Daoy (cell line): ENCODE measurements around the gene ARCN1. TPM values are rescaled to one million over a fixed set of nuclear protein-coding genes. Genes with fewer than 3 reads are reported as not detected.
A peak's percentile ranks its signal among the peaks of the same experiment; 100 is the strongest.
"Not testable (repeated sequence)": the region's sequence is repeated elsewhere in the genome, so short reads cannot be mapped to it uniquely, and the experiment has no call there.

Source experiments
- DNase-seq: peaks from one replicate; pipeline ENCODE4 v3.0.0-alpha.2; 2015; ENCODE audit warnings: low read depth
- total RNA-seq: library from RNA; depleted of rRNA; stranded (reverse); fragments of >200 nt; shearing (Covaris generic); gene quantifications from 2 replicates; pipeline ENCODE4 v1.2.3, GENCODE V29; 2014

The ARCN1 gene
- total RNA-seq, 1 experiment from 2014 or later = 135 TPM

DNA sequence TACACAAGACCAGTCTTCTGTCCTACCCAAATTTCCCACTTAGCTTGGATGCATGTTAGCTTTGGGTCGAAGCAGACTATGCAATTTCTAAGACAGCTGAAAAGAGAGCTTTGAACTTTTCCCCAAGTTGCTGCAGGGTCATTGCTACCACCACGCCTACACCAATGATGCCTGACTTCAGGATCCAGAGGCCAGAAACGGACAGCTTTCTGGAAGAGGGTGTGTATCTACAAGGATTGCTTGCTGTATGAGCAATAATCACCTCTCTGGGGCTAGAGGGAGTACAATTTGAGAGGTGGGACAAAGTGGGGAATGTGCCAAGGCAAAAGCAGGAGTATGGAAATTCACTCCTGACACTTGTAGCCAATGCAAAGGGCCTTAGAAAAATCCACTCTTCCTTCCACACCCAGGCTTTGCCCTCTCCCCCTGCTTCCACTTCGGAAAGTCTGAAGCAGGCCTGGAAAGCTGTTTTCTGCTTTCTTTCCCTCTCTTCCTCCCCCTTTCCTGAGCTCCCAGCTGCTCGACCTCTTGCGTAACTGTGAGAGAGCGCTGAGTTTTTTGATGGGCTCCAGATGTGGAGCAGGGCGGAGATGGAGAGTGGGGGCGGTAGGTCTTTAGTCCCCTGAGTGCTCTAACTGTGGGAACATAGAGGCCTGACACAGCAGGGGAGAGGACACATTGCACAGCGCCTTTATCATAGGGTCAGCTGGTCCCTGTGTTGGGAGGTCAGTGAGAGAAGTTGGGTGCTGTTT lies 33.1 kb downstream of the ARCN1 start:
- peak; percentile 51 for DNase-seq

DNA sequence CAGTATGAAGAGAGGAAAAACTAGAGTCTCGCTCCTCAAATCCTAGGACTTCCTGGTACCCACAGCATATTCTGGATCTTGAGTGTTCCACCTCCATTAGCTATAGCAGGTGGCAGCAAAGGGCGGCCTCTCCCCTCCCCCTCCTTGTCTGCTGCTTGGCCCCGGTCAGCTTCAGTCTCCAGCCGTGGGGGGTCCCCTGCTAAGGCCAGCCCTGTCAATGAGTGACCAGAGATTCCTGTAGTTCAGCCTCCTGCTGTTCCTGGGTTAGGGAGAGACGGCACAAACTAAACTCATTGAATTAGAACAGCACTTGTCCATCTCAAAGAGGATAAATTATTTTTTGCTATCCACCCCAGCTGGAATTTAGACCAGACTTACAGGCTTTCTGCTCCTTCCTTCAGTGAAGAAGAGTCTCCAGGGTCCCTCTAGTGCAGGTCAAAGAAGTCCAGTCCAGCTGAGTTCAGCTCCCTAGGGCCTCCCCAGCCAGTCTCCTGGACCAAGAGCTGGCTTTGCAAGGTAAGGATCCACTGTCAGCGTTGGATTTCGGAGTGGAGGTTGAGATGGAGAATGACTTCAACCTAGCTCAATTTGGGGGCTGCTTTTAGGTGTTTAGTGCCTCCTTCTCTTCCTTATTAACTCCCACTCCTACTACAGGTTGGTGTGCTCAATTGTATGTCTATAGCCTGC lies 34.1 kb downstream of the ARCN1 start:
- no peak for DNase-seq

GRCh38 chr11:118606844-118607228 lies 34.6 kb downstream of the ARCN1 start:
- no peak for DNase-seq

DNA sequence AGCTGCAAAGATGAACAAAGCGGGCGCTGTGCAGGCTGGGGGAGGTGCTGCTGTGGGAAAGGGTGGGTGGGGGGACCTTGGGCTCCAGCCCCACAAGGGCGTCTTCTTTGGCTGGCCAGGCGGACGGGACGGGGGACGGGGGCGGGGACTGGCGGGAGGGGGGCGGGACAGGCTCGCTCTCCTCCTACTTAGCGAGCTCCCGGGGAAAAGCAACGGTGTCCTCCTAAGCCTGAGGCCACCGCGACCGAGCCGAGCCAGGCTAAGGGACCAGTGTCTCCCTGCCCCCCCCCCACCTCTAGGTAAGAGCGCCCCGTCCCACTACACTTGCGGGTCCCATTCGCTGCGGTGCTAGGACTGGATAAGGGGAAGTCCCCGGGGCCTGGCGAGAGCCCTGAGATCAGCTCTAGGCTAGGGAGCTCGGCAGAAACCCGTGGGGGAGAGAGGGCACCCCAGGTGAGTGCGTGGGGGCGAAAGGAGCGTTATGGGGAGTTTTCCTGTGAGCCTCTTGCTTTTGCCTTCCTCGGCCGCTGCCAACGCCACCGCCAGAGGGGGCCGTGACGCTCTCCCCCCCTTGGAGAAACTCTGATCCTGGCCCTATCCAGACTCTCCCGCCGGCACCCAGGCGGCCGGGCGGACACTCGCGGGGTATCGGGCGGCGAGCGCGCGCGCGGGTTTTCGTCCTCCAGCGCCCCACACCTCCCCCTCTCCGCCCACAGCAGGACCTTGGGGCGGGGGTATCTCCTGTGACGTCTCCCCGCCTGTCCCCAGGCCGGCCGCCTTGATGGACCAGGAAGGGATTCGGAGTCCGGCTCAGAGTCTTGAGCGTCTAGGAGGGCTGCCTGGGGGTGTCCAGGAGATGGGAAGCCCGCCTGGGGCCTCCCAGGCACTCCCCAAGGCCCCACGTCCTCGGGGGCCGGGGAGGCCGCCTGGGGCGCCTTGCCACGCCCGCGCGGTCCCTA lies 35.5 kb downstream of the ARCN1 start, which contains the start of gene PHLDB1:
Gene PHLDB1, plus strand, starts transcription at position 215 of the 959 bp plus-strand sequence. CDS start 6,222 bp downstream, outside the sequence.
- DNase-seq = peak; percentile 76

DNA sequence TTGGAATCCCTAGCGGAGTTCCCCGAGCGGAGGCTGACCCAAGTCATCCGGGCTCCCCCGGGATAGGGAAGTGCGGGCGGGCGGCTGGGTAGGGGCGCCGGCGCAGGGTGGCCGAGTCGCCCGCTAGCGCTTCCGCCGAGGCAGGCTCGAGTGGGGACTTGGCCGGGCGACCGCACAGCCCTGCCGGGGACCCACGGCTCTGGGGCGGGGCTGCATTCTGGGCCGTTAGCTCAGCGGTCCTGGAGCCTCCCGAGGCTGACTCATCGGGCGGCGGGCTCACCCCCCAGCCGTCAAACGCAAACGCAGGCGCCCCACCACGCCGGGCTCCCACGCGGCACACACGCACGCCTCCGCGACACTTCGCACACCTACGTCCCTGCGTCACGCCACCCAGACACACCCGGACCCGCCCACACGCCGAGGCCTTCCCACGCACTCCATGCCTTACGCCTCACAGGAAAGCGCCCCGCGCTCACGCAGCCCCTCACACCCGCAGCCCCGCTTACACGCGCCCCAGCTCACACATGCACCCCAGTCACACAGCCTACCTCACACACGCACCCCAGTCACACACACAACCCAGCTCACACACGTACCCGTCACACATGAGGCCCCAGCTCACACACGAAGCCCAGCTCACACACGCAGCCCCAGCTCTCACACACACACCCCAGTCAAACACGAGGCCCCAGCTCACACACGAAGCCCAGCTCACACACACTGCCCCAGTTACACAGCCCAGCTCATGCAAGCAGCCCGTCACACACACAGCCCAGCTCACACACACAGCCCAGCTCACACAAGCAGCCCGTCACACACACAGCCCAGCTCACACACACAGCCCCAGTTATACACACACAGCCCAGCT lies 36.4 kb downstream of the ARCN1 start:
- peak; percentile 83 for DNase-seq

DNA sequence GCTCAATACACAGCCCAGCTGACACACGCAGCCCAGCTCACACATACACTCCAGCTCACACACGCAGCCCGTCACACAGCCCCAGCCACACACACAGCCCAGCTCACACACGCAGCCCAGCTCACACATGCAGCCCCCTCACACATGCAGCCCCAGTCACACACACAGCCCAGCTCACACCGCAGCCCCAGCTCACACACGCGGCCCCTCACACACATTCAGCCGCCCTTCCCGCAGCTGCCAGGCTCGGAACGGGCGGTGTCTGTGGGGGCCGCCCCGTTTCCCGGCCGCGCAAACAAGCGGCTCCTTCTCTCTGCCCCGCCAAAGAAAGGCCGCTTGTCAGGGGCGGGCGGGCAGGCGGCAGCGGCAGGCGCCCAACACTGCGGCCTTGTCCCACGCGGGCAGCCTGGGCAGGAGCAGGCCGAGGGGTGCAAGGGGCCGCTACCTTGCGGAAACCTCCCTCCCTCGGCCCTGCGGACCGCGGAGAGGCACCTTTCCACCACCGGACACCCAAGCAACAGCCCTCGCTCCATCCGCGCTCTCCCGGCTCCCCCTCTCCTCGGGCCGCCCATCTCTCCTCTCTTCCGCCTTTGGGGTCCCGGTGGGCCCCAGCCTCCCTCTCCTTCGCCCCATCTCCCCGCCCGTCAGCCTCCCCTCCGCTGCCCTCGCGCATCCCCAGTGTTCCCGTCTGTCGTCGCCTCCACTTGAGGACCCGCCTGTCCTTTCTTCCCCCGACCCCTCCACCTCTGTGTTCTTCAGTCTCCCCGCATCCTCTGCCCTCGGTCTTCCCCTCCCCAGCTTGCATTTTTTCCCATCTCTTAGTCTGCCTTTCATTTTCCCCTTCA lies 37.4 kb downstream of the ARCN1 start:
- DNase-seq = no peak

DNA sequence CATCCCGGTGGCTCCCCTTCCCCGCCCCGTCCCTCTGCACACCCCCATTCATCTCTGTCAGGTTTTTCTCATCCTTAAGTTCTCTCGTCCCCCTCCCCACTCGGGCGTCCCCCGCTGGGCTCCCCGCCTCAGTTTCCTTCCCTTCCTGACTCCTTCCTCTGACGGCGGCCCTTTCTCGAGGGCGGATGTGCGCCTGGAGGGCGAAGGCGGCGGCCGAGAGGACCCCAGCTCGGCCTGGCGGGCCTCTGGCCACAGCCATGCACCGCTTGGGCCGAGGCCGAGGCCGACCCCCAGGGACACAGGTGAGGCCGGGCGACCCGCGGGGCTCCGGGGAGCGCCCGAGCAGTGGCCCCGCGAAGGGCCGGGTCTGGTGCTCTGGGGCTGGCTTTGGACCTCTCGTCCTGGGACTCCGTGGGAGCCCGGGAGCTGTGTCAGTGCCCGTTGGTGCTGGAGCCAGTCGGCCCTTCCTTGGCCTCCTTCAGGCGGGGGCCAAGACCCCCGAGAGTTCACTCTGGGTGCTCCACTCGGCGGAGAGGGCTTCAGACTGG lies 38.1 kb downstream of the ARCN1 start:
- no peak for DNase-seq

GRCh38 chr11:118610773-118611432 lies 38.7 kb downstream of the ARCN1 start:
- DNase-seq = peak; percentile 78

DNA sequence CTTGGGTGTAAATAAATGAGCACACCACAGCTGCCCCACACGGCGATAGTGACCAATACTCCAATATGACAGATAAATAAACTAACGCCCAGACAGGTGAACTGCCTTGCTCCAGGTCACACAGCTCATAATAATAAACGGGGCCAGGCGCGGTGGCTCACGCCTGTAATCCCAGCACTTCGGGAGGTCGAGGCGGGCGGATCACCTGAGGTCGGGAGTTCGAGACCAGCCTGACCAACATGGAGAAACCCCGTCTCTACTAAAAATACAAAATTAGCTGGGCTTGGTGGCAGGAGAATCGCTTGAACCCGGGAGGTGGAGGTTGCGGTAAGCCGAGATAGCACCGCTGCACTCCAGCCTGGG lies 39.2 kb downstream of the ARCN1 start:
- DNase-seq = not testable (repeated sequence)

DNA sequence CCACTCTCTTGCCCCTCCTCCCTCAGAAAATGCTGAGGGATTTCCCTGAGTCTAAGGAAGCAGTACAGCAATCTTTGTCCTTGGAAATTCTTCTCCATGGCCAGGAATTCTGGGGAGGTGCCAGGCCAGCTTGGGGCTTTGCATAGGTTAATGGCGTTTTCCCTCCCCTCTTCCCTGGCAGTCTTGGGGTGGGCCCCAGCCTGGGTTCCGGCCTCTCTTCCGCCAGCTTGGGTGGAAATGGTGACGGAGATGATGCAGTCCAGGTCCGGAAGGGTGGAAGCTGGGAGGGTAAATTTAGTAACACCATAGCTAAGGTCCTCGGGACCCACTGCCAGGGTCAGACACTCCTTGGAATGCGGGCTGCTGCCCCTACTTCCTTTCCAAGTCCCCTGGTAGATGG lies 40.2 kb downstream of the ARCN1 start:
- DNase-seq = no peak

DNA sequence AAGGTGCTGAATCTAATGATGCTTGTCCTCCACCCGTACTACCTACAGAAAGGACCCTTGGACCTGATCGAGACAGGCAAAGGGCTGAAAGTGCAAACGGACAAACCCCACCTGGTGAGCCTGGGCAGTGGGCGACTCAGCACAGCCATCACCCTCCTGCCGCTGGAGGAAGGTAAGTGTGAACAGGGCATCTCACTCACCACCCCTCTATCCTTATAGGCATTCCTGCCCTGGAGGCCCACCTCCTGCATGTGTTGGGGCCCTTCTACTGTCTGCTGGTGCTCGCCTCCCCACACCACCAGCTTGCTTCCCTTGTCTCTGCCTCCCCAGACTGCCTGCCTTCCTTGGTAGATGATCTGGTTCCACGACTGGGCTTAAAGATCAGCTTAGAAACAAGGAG lies 42.3 kb downstream of the ARCN1 start:
- no peak for DNase-seq

- peak; percentile 26 for DNase-seq
These were observed 43.2 kb downstream of the ARCN1 start for GRCh38 chr11:118615282-118615975.

DNA sequence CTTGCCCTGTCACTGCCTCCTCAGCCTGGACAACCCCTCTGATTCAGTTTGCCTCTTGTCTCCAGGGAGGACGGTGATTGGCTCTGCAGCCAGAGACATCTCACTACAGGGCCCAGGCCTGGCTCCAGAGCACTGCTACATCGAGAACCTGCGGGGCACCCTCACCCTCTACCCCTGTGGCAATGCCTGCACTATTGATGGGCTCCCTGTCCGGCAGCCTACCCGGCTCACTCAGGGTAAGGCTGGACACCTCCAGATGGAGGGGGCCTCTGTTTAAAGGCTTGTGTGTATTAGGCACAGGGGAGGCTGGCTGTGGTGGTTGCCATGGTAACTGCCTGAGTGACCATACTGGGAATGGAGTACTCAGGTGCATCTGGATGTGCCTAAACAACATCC lies 43.8 kb downstream of the ARCN1 start:
- DNase-seq = no peak

- DNase-seq = peak; percentile 43
These were observed 46.1 kb downstream of the ARCN1 start for GRCh38 chr11:118618115-118618990.

GRCh38 chr11:118618991-118619375 lies 46.8 kb downstream of the ARCN1 start:
- DNase-seq = peak; percentile 91

DNA sequence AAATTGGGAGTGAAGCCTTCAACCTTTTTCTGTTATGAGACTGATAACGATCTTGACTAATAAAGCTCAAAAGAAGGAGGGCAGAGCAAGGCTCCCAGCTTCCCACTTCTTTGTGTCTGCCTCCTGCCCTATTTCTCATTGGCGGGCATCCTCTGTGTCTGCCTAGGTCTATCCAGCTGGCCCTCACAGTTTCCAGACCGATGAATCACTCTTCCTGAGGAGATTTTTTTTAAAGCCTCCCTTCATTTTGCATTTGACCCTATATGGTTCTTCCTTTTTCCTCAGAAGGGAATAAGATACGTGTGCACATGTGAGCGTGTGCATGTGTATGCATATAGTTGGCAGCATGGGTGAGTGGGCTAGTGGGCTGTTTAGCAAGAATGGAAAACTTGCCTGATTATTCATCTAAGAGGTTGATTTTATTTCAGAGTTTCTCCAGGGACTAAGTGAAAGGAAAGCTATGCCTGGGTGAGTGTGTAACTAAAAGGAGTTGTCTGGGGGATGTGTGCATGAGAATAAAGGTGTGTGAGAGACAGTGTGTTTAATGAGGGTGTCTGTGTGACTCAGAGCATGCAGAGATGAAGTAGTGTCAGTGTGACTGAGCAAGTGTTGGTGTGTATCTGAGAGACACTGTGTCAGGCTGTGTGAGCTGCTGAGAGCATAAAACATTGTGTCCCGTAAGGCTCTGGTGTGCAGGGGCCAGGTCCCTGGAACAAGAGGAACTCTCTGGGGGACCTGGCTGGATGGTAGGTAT lies 47.4 kb downstream of the ARCN1 start:
- DNase-seq = peak; percentile 95

- peak; percentile 54 for DNase-seq
These were observed 48.4 kb downstream of the ARCN1 start for GRCh38 chr11:118620529-118621070.
